ENCODE measurements around the gene FAM124B.

DNA sequence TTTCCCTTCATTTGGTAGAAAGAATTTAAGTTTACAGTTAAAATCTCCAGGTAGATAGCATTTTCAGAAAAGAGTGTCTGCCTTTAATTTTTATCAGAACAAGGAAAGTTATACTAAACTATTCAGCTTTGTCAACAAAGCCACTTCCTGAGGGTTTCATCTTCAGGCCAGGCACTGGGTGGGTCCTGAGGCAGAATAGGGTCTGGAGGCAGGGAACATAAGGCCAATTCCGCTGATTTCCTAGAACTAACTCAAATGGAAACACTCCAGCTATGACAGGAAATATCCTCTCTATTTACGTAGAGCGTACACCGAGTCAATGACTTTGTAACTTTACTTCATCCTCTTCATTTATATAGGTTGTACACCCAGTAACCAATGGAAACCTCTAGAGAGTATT, 32.7 kb upstream of the FAM124B start:
- TF ChIP-seq, protein P1, sequence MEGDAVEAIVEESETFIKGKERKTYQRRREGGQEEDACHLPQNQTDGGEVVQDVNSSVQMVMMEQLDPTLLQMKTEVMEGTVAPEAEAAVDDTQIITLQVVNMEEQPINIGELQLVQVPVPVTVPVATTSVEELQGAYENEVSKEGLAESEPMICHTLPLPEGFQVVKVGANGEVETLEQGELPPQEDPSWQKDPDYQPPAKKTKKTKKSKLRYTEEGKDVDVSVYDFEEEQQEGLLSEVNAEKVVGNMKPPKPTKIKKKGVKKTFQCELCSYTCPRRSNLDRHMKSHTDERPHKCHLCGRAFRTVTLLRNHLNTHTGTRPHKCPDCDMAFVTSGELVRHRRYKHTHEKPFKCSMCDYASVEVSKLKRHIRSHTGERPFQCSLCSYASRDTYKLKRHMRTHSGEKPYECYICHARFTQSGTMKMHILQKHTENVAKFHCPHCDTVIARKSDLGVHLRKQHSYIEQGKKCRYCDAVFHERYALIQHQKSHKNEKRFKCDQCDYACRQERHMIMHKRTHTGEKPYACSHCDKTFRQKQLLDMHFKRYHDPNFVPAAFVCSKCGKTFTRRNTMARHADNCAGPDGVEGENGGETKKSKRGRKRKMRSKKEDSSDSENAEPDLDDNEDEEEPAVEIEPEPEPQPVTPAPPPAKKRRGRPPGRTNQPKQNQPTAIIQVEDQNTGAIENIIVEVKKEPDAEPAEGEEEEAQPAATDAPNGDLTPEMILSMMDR (IDR thresholded peaks at IDR 0.05; ENCODE audit: insufficient read depth, low read length): no peak
- TF ChIP-seq POLR2AphosphoS5 (IDR thresholded peaks at IDR 0.05; ENCODE audit: low read depth) (no peak), GABPA (IDR thresholded peaks at IDR 0.05; ENCODE audit: low read depth) (no peak), SPI1 (IDR thresholded peaks at IDR 0.05; ENCODE audit: borderline replicate concordance, low read depth) (no peak)
- TF ChIP-seq, protein P2, sequence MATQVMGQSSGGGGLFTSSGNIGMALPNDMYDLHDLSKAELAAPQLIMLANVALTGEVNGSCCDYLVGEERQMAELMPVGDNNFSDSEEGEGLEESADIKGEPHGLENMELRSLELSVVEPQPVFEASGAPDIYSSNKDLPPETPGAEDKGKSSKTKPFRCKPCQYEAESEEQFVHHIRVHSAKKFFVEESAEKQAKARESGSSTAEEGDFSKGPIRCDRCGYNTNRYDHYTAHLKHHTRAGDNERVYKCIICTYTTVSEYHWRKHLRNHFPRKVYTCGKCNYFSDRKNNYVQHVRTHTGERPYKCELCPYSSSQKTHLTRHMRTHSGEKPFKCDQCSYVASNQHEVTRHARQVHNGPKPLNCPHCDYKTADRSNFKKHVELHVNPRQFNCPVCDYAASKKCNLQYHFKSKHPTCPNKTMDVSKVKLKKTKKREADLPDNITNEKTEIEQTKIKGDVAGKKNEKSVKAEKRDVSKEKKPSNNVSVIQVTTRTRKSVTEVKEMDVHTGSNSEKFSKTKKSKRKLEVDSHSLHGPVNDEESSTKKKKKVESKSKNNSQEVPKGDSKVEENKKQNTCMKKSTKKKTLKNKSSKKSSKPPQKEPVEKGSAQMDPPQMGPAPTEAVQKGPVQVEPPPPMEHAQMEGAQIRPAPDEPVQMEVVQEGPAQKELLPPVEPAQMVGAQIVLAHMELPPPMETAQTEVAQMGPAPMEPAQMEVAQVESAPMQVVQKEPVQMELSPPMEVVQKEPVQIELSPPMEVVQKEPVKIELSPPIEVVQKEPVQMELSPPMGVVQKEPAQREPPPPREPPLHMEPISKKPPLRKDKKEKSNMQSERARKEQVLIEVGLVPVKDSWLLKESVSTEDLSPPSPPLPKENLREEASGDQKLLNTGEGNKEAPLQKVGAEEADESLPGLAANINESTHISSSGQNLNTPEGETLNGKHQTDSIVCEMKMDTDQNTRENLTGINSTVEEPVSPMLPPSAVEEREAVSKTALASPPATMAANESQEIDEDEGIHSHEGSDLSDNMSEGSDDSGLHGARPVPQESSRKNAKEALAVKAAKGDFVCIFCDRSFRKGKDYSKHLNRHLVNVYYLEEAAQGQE (IDR thresholded peaks at IDR 0.05; ENCODE audit: insufficient replicate concordance, low read depth): no peak

Measured in HL-60 (cell line).